GM21423 (cell line): Measurements from ENCODE around the gene EIF4E.
"Not testable (repeated sequence)": the region's sequence is repeated elsewhere in the genome, so short reads cannot be mapped to it uniquely, and the experiment has no call there.

Experiments
- ATAC-seq: cut with Tn5 transposase; IDR thresholded peaks from one replicate; pipeline ENCODE4 v1.9.1; 2021; ENCODE audit warnings: mild to moderate bottlenecking, moderate library complexity; ENCODE audit not compliant: unreplicated experiment

EIF4E gene

GRCh38 chr4:98886382-98886781 lies 42.6 kb downstream of the EIF4E start:
- ATAC-seq = not testable (repeated sequence)

GRCh38 chr4:98880884-98881283 lies 48.0 kb downstream of the EIF4E start:
- not testable (repeated sequence) for ATAC-seq

- ATAC-seq = no peak
Measured at GRCh38 chr4:98879515-98879914, 49.4 kb downstream of the EIF4E start.

GRCh38 chr4:98873059-98873458 lies 55.9 kb downstream of the EIF4E start:
- ATAC-seq = no peak

GRCh38 chr4:98872120-98872906 lies 56.6 kb downstream of the EIF4E start:
- ATAC-seq = not testable (repeated sequence)

GRCh38 chr4:98867648-98868047 lies 61.3 kb downstream of the EIF4E start:
- no peak for ATAC-seq

GRCh38 chr4:98865059-98865458 lies 63.9 kb downstream of the EIF4E start:
- ATAC-seq = no peak

GRCh38 chr4:98864560-98864959 lies 64.4 kb downstream of the EIF4E start:
- no peak for ATAC-seq

- no peak for ATAC-seq
Measured at GRCh38 chr4:98862371-98862770, 66.6 kb downstream of the EIF4E start.

GRCh38 chr4:98861100-98861884 lies 67.6 kb downstream of the EIF4E start:
- ATAC-seq = no peak

- ATAC-seq = no peak
Measured at GRCh38 chr4:98851806-98852205, 77.1 kb downstream of the EIF4E start.

- no peak for ATAC-seq
Measured at GRCh38 chr4:98850937-98851336, 78.0 kb downstream of the EIF4E start.

- no peak for ATAC-seq
Measured at GRCh38 chr4:98848448-98848847, 80.5 kb downstream of the EIF4E start.

GRCh38 chr4:98845960-98846359 lies 83.0 kb downstream of the EIF4E start:
- ATAC-seq = no peak

GRCh38 chr4:98842917-98843316 lies 86.0 kb downstream of the EIF4E start:
- ATAC-seq = not testable (repeated sequence)

GRCh38 chr4:98838977-98839618 lies 89.8 kb downstream of the EIF4E start:
- no peak for ATAC-seq

GRCh38 chr4:98838531-98838930 lies 90.4 kb downstream of the EIF4E start:
- ATAC-seq = no peak

GRCh38 chr4:98833384-98833783 lies 95.5 kb downstream of the EIF4E start:
- no peak for ATAC-seq

- ATAC-seq = not testable (repeated sequence)
Measured at GRCh38 chr4:98831036-98831435, 97.9 kb downstream of the EIF4E start.
